HL-60 (cell line): ENCODE data around the gene EPB41L3.

Experiments
- DNase-seq, 2 experiments: peaks; one replicate each; pipeline ENCODE4 v3.0.0-alpha.2; 2010 to 2020; ENCODE audit warnings: low read depth in 1 of 2, low spot score in 1 of 2
- H3K27ac ChIP-seq: fragments of 250-450 bp; sonication (Bioruptor Pico); replicated peaks from 2 replicates; pipeline ENCODE4 v1.5.1; 2020; ENCODE audit warnings: mild to moderate bottlenecking, moderate library complexity
- H3K27me3 ChIP-seq: fragments of 250-450 bp; sonication (Bioruptor Pico); 2 replicates; pipeline ENCODE4 v1.5.1; 2021; ENCODE audit warnings: mild to moderate bottlenecking, moderate library complexity; ENCODE audit not compliant: insufficient read depth, poor library complexity, severe bottlenecking
- H3K4me3 ChIP-seq: replicated peaks from 2 replicates; pipeline ENCODE4 v1.5.1; 2011; ENCODE audit warnings: mild to moderate bottlenecking, control low read depth, low read length; ENCODE audit not compliant: insufficient read depth
- GABPA ChIP-seq: IDR thresholded peaks from 2 replicates; pipeline ENCODE4 v1.6.1; 2012; ENCODE audit warnings: low read depth
- POLR2AphosphoS5 ChIP-seq: IDR thresholded peaks from 2 replicates; pipeline ENCODE4 v1.6.1; 2012; ENCODE audit warnings: low read depth
- SPI1 ChIP-seq: IDR thresholded peaks from 2 replicates; pipeline ENCODE4 v1.6.1; 2012; ENCODE audit warnings: low read depth, mild to moderate bottlenecking, borderline replicate concordance
- TF ChIP-seq, protein P1 (sequence below): IDR thresholded peaks from one replicate; pipeline ENCODE4 v1.5.1; 2011; ENCODE audit warnings: low read length, control low read depth, inconsistent platforms; ENCODE audit not compliant: insufficient read depth
- TF ChIP-seq, protein P2 (sequence below): IDR thresholded peaks from 2 replicates; pipeline ENCODE4 v1.6.1; 2012; ENCODE audit warnings: low read depth; ENCODE audit not compliant: insufficient replicate concordance

The EPB41L3 gene

DNA sequence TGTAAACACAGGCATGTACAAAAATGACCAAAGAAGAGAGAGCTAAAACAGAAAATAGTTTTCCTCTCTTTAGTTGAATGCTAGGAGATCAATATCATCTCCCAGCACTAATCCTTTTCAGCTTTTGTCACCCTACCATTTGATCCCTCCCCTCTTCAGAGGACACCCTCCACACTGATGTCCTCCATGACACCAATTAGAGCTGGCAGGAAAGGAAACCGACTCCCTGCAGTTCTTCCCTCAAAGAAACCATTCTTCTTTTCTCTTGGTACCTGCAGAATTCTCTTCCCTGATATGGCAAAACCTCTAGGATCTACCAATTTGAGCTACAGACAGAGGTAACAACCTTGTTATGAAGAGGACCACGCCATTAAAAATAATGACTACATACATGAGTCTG lies 5.3 kb downstream of the EPB41L3 start:
- TF ChIP-seq GABPA (no peak), SPI1 (no peak), POLR2AphosphoS5 (no peak)
- TF ChIP-seq, protein P1, sequence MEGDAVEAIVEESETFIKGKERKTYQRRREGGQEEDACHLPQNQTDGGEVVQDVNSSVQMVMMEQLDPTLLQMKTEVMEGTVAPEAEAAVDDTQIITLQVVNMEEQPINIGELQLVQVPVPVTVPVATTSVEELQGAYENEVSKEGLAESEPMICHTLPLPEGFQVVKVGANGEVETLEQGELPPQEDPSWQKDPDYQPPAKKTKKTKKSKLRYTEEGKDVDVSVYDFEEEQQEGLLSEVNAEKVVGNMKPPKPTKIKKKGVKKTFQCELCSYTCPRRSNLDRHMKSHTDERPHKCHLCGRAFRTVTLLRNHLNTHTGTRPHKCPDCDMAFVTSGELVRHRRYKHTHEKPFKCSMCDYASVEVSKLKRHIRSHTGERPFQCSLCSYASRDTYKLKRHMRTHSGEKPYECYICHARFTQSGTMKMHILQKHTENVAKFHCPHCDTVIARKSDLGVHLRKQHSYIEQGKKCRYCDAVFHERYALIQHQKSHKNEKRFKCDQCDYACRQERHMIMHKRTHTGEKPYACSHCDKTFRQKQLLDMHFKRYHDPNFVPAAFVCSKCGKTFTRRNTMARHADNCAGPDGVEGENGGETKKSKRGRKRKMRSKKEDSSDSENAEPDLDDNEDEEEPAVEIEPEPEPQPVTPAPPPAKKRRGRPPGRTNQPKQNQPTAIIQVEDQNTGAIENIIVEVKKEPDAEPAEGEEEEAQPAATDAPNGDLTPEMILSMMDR, result no peak
- TF ChIP-seq, protein P2, sequence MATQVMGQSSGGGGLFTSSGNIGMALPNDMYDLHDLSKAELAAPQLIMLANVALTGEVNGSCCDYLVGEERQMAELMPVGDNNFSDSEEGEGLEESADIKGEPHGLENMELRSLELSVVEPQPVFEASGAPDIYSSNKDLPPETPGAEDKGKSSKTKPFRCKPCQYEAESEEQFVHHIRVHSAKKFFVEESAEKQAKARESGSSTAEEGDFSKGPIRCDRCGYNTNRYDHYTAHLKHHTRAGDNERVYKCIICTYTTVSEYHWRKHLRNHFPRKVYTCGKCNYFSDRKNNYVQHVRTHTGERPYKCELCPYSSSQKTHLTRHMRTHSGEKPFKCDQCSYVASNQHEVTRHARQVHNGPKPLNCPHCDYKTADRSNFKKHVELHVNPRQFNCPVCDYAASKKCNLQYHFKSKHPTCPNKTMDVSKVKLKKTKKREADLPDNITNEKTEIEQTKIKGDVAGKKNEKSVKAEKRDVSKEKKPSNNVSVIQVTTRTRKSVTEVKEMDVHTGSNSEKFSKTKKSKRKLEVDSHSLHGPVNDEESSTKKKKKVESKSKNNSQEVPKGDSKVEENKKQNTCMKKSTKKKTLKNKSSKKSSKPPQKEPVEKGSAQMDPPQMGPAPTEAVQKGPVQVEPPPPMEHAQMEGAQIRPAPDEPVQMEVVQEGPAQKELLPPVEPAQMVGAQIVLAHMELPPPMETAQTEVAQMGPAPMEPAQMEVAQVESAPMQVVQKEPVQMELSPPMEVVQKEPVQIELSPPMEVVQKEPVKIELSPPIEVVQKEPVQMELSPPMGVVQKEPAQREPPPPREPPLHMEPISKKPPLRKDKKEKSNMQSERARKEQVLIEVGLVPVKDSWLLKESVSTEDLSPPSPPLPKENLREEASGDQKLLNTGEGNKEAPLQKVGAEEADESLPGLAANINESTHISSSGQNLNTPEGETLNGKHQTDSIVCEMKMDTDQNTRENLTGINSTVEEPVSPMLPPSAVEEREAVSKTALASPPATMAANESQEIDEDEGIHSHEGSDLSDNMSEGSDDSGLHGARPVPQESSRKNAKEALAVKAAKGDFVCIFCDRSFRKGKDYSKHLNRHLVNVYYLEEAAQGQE, result no peak
- DNase-seq, result no peak
- H3K4me3 ChIP-seq, result no peak overlapping the region
- no peak overlapping the region for H3K27ac ChIP-seq
- peaks cover 2% of the 10 kb centered on the region for H3K27me3 ChIP-seq

DNA sequence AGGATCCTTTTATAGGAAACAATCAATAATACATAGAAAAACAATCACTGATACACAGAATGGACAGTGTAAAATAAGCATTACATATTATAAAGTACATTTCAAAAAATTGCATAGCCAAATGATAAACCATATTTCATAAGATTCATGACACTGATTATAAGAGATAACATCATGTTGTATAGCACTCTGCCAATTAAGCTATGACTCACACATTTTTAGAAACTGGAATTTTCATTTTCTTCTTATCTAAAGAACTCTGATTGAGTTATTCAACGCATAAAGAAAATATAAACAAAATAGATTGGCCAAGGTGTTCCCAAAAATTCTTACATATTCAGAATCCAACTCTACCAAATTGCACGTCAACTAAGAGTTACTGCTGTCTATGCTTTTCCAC lies 5.9 kb downstream of the EPB41L3 start:
- no peak for TF ChIP-seq SPI1
- TF ChIP-seq GABPA, result no peak
- TF ChIP-seq, protein P1, result no peak
- TF ChIP-seq POLR2AphosphoS5, result no peak
- TF ChIP-seq, protein P2, result no peak
- Histone ChIP-seq H3K4me3 (no peak overlapping the region), H3K27me3 (peaks cover 2% of the 10 kb centered on the region), H3K27ac (no peak overlapping the region)
- no peak for DNase-seq

DNA sequence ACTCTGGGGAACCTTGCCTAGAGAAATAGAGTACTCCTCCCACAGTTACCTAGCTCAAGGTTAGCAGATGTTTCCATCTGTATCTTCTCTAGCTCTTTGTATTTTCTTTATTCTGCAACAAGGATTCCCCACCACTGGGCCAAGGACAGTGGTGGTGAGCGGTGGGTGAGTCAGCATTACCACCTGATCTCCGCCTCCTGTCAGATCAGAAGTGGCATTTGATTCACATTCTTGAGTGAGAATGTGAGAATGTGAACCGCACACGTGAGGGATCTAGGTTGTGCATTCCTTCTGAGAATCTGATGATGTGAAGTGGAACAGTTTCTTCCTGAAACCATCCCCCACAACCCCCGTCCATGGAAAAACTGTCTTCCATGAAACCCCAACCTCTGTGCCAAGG lies 9.0 kb downstream of the EPB41L3 start:
- no peak for DNase-seq
- Histone ChIP-seq H3K27me3 (peaks cover 2% of the 10 kb centered on the region), H3K4me3 (no peak overlapping the region), H3K27ac (no peak overlapping the region)
- TF ChIP-seq, protein P2, result no peak
- TF ChIP-seq GABPA, result no peak
- no peak for TF ChIP-seq POLR2AphosphoS5
- TF ChIP-seq, protein P1, result no peak
- TF ChIP-seq SPI1, result no peak
